Measurements from ENCODE around the gene SLC27A1.

The SLC27A1 gene

DNA sequence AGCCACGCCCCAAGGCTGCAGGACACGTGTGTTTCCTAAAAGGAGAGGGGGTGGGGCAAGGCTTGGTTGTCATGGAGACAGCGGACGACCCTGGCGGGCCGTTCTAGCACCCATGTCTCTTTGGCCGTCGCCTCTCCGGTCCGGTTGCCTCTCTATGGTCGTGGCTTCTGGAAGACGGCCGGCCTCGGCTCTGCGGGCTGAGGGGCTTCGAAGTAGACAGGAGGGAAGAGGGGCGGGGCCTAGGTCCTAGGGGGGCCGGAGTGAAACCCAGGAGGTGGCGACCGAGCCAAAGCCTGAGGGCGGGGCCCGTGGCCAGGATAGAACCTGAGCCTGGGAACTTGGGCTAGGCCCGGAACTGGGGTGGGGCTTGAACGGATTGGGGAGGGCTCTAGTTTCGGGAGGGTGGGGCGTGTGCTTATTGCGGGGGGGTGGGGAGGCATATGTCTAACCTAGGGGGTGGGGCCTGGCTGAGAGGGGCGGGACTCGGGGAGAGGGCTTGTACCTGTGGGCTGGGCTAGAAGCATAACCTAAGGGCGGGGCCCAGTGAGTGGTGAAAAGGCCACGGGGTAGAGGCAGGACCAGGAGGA is 750 bp upstream of the SLC27A1 start:
- CTCF ChIA-PET = interaction anchor here (1.1 to 5.5 kb wide), 3 partner anchors 17 to 28 kb away, joined by 4 to 53 read pairs (median 31); no protein-coding TSS in a partner anchor
- H3K4me1 ChIP-seq (ENCODE audit: control insufficient read depth, insufficient read depth, low read length) = peaks cover 6% of the 10 kb centered on the region; the same call in 1 of the 2 replicates
- POLR2A ChIA-PET = interaction anchor here (0.7 to 1.4 kb wide), 4 partner anchors 50 to 361 kb away, joined by 3 to 5 read pairs (median 4); partner anchors contain the start of gene MVB12A
- no peaks in the 10 kb centered on the region for H3K9me3 ChIP-seq (ENCODE audit: control insufficient read depth, insufficient read depth, low read depth, low read length)
- peak overlapping the region; percentile 58 for H3K4me3 ChIP-seq (ENCODE audit: low read depth, low read length)
- H3K27ac ChIP-seq (ENCODE audit: extremely low read depth, low read depth, low read length) = no peak overlapping the region
- H3K36me3 ChIP-seq (ENCODE audit: control insufficient read depth in 2 of 2, insufficient read depth in 1 of 2, low read length in 2 of 2) = no peaks in the 10 kb centered on the region
- TF ChIP-seq ZNF510 (tag by site-specific recombination; IDR thresholded peaks at IDR 0.05; ENCODE audit: insufficient replicate concordance) = no peak
- no peak for TF ChIP-seq ZFHX2 (tag by site-specific recombination; conservative IDR thresholded peaks at IDR 0.05)
- TF ChIP-seq ZBTB17 (tag by site-specific recombination; IDR thresholded peaks at IDR 0.05) = no peak
- TF ChIP-seq, protein P1, sequence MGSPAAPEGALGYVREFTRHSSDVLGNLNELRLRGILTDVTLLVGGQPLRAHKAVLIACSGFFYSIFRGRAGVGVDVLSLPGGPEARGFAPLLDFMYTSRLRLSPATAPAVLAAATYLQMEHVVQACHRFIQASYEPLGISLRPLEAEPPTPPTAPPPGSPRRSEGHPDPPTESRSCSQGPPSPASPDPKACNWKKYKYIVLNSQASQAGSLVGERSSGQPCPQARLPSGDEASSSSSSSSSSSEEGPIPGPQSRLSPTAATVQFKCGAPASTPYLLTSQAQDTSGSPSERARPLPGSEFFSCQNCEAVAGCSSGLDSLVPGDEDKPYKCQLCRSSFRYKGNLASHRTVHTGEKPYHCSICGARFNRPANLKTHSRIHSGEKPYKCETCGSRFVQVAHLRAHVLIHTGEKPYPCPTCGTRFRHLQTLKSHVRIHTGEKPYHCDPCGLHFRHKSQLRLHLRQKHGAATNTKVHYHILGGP (tag by site-specific recombination; IDR thresholded peaks at IDR 0.05) = peak; percentile 91
- peak; percentile 96 for TF ChIP-seq ZNF335 (tag by site-specific recombination; conservative IDR thresholded peaks at IDR 0.05)
- peak; percentile 50; the same call in 1 of the 2 replicates for TF ChIP-seq KLF8 (tag by site-specific recombination; IDR thresholded peaks at IDR 0.05)
- TF ChIP-seq, protein P2, sequence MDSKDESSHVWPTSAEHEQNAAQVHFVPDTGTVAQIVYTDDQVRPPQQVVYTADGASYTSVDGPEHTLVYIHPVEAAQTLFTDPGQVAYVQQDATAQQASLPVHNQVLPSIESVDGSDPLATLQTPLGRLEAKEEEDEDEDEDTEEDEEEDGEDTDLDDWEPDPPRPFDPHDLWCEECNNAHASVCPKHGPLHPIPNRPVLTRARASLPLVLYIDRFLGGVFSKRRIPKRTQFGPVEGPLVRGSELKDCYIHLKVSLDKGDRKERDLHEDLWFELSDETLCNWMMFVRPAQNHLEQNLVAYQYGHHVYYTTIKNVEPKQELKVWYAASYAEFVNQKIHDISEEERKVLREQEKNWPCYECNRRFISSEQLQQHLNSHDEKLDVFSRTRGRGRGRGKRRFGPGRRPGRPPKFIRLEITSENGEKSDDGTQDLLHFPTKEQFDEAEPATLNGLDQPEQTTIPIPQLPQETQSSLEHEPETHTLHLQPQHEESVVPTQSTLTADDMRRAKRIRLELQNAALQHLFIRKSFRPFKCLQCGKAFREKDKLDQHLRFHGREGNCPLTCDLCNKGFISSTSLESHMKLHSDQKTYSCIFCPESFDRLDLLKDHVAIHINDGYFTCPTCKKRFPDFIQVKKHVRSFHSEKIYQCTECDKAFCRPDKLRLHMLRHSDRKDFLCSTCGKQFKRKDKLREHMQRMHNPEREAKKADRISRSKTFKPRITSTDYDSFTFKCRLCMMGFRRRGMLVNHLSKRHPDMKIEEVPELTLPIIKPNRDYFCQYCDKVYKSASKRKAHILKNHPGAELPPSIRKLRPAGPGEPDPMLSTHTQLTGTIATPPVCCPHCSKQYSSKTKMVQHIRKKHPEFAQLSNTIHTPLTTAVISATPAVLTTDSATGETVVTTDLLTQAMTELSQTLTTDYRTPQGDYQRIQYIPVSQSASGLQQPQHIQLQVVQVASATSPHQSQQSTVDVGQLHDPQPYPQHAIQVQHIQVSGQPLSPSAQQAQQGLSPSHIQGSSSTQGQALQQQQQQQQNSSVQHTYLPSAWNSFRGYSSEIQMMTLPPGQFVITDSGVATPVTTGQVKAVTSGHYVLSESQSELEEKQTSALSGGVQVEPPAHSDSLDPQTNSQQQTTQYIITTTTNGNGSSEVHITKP (tag by site-specific recombination; IDR thresholded peaks at IDR 0.05) = peak; percentile 53
- no peak for TF ChIP-seq ZNF211 (tag by site-specific recombination; IDR thresholded peaks at IDR 0.05; ENCODE audit: low read depth)
- peak; percentile 93 for TF ChIP-seq KLF9 (tag by site-specific recombination; IDR thresholded peaks at IDR 0.05; ENCODE audit: low read depth)
- TF ChIP-seq, protein P3, sequence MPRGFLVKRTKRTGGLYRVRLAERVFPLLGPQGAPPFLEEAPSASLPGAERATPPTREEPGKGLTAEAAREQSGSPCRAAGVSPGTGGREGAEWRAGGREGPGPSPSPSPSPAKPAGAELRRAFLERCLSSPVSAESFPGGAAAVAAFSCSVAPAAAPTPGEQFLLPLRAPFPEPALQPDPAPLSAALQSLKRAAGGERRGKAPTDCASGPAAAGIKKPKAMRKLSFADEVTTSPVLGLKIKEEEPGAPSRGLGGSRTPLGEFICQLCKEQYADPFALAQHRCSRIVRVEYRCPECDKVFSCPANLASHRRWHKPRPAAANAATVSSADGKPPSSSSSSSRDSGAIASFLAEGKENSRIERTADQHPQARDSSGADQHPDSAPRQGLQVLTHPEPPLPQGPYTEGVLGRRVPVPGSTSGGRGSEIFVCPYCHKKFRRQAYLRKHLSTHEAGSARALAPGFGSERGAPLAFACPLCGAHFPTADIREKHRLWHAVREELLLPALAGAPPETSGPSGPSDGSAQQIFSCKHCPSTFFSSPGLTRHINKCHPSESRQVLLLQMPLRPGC (tag by site-specific recombination; IDR thresholded peaks at IDR 0.05) = no peak
- no peak for TF ChIP-seq ZNF529 (tag by site-specific recombination; IDR thresholded peaks at IDR 0.05; ENCODE audit: insufficient replicate concordance)
- 0 out of 2 replicates have a peak, but pooled peaks have one; percentile 32 for TF ChIP-seq ZNF660 (tag by site-specific recombination; IDR thresholded peaks at IDR 0.05)
- peak; percentile 82 for TF ChIP-seq GLIS1 (tag by site-specific recombination; IDR thresholded peaks at IDR 0.05)
- TF ChIP-seq ZNF341 (tag by site-specific recombination; IDR thresholded peaks at IDR 0.05; ENCODE audit: low read depth) = peak; percentile 50; the same call in 1 of the 2 replicates
- no peak for TF ChIP-seq SP7 (tag by site-specific recombination; IDR thresholded peaks at IDR 0.05)
- TF ChIP-seq ZNF394 (tag by site-specific recombination; IDR thresholded peaks at IDR 0.05; ENCODE audit: borderline replicate concordance) = 0 out of 2 replicates have a peak, but pooled peaks have one; percentile 34
- TF ChIP-seq ZNF623 (tag by site-specific recombination; IDR thresholded peaks at IDR 0.05) = no peak
- no peak for TF ChIP-seq ZBTB7A (tag by site-specific recombination; IDR thresholded peaks at IDR 0.05; ENCODE audit: low read depth)
- TF ChIP-seq ZNF558 (tag by site-specific recombination; IDR thresholded peaks at IDR 0.05) = no peak
- peak; percentile 85 for TF ChIP-seq KLF10 (tag by site-specific recombination; IDR thresholded peaks at IDR 0.05)
- TF ChIP-seq PATZ1 (tag by site-specific recombination; IDR thresholded peaks at IDR 0.05) = peak; percentile 79; the same call in 1 of the 2 replicates
- TF ChIP-seq KLF16 (tag by site-specific recombination; IDR thresholded peaks at IDR 0.05) = peak; percentile 76
- TF ChIP-seq OVOL3 (tag by site-specific recombination; IDR thresholded peaks at IDR 0.05) = no peak
- TF ChIP-seq KLF1 (tag by site-specific recombination; IDR thresholded peaks at IDR 0.05) = peak; percentile 3; the same call in 1 of the 2 replicates
- peak; percentile 86 for TF ChIP-seq ZNF561 (tag by site-specific recombination; IDR thresholded peaks at IDR 0.05; ENCODE audit: borderline replicate concordance)
- TF ChIP-seq ZNF747 (tag by site-specific recombination; IDR thresholded peaks at IDR 0.05) = no peak
- no peak for TF ChIP-seq ZNF76 (tag by site-specific recombination; IDR thresholded peaks at IDR 0.05; ENCODE audit: borderline replicate concordance, low read depth)
- peak; percentile 81 for TF ChIP-seq GLIS2 (tag by site-specific recombination; IDR thresholded peaks at IDR 0.05)
- TF ChIP-seq HOXC10 (CRISPR knock-in tag; IDR thresholded peaks at IDR 0.05) = no peak
- TF ChIP-seq ZNF366 (tag by site-specific recombination; conservative IDR thresholded peaks at IDR 0.05) = no peak
